Measurements from ENCODE around the gene ERMP1. TPM values are rescaled to one million over a fixed set of nuclear protein-coding genes. Genes with fewer than 3 reads are reported as not detected.
A peak's percentile ranks its signal among the peaks of the same experiment; 100 is the strongest.
"Not testable (repeated sequence)": the region's sequence is repeated elsewhere in the genome, so short reads cannot be mapped to it uniquely, and the experiment has no call there.

The ERMP1 gene, protein sequence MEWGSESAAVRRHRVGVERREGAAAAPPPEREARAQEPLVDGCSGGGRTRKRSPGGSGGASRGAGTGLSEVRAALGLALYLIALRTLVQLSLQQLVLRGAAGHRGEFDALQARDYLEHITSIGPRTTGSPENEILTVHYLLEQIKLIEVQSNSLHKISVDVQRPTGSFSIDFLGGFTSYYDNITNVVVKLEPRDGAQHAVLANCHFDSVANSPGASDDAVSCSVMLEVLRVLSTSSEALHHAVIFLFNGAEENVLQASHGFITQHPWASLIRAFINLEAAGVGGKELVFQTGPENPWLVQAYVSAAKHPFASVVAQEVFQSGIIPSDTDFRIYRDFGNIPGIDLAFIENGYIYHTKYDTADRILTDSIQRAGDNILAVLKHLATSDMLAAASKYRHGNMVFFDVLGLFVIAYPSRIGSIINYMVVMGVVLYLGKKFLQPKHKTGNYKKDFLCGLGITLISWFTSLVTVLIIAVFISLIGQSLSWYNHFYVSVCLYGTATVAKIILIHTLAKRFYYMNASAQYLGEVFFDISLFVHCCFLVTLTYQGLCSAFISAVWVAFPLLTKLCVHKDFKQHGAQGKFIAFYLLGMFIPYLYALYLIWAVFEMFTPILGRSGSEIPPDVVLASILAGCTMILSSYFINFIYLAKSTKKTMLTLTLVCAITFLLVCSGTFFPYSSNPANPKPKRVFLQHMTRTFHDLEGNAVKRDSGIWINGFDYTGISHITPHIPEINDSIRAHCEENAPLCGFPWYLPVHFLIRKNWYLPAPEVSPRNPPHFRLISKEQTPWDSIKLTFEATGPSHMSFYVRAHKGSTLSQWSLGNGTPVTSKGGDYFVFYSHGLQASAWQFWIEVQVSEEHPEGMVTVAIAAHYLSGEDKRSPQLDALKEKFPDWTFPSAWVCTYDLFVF
- polyA plus RNA-seq (7.3 and 7.8 TPM in 2 replicates), polyA minus RNA-seq (17.8 and 21.6 TPM in 2 replicates)

DNA sequence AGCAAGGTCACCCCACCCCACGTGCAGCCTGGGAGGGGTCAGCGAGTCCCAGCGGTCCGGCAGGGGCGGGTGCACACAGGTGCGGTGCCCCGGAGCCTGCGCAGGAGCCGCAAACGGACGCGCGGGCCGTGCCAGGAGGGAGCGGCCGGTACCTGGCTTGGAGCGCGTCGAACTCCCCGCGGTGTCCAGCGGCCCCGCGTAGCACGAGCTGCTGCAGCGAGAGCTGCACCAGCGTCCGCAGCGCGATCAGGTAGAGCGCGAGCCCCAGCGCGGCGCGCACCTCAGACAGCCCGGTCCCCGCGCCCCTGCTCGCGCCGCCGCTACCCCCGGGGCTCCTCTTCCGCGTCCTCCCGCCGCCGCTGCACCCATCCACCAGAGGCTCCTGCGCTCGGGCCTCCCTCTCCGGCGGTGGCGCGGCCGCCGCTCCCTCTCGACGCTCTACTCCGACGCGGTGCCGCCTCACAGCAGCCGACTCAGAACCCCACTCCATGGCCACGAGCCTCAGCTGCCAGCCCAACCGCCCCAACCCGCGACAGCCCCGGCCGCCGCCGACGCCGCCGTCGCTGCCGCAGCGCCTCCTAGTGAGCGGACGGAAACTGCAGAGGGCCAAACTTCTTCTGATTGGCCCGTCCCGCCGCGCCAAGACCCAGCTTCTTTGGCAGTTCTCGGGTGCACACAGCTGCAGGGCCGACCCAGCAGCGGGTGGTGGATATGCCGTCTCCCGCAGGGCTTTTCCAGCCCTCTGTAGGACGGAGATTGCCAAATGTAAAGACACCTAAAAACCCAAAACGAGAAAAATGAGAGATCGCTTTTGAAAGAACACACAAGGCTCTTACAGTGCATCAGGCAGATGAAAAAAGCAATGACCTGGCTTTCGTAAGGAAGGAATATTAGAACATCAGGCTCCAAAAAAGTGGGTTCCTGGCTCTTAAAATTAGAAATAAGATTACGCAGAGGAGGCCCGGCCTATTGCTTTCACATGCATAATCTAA, at the start of gene ERMP1:
TSS of gene ERMP1 (minus strand) at position 580 of the 992 bp plus-strand sequence. CDS start at position 490, 90 bp downstream.
- peak within 1 kb of the TSS; percentile 23 for H3K27ac ChIP-seq (ENCODE audit: low read length)
- H2AFZ ChIP-seq (ENCODE audit: low read depth, low read length) = peak within 1 kb of the TSS; percentile 36
- no peaks in the 10 kb centered on the region for H3K79me2 ChIP-seq (replicated peaks; ENCODE audit: insufficient read depth, low read length)
- no peaks in the 10 kb centered on the region for H3K9me3 ChIP-seq (ENCODE audit: low read length)
- H3K4me2 ChIP-seq (ENCODE audit: low read length) = peak within 1 kb of the TSS; percentile 69
- H3K27me3 ChIP-seq (ENCODE audit: insufficient read depth, low read depth, low read length) = peaks cover 4% of the 10 kb centered on the region
- H3K36me3 ChIP-seq (ENCODE audit: insufficient read depth, low read length) = no peaks in the 10 kb centered on the region
- no peaks in the 10 kb centered on the region for H3K9me2 ChIP-seq (ENCODE audit: insufficient read depth, low read length)
- peak within 1 kb of the TSS; percentile 69 for H3K9ac ChIP-seq (ENCODE audit: low read length)
- no peaks in the 10 kb centered on the region for H4K20me1 ChIP-seq (ENCODE audit: insufficient read depth)
- H3F3A ChIP-seq (ENCODE audit: insufficient read depth, low read length, poor library complexity, severe bottlenecking) = no peaks in the 10 kb centered on the region
- TF ChIP-seq EP300 (conservative IDR thresholded peaks at IDR 0.05; ENCODE audit: poor library complexity, severe bottlenecking) (peak; percentile 42), TAF1 (IDR thresholded peaks at IDR 0.05; ENCODE audit: low read depth) (peak; percentile 70), MXI1 (conservative IDR thresholded peaks at IDR 0.05; ENCODE audit: poor library complexity, severe bottlenecking) (peak; percentile 82), RAD21 (conservative IDR thresholded peaks at IDR 0.05) (peak; percentile 60), SMC3 (conservative IDR thresholded peaks at IDR 0.05; ENCODE audit: poor library complexity) (peak; percentile 66), REST (IDR thresholded peaks at IDR 0.05; ENCODE audit: borderline replicate concordance) (peak; percentile 55), EZH2 (IDR thresholded peaks at IDR 0.05; ENCODE audit: borderline replicate concordance, insufficient read depth, low read length, poor library complexity, severe bottlenecking) (no peak), POLR2AphosphoS5 (IDR thresholded peaks at IDR 0.05) (peak; percentile 64)
- TF ChIP-seq, protein P1, sequence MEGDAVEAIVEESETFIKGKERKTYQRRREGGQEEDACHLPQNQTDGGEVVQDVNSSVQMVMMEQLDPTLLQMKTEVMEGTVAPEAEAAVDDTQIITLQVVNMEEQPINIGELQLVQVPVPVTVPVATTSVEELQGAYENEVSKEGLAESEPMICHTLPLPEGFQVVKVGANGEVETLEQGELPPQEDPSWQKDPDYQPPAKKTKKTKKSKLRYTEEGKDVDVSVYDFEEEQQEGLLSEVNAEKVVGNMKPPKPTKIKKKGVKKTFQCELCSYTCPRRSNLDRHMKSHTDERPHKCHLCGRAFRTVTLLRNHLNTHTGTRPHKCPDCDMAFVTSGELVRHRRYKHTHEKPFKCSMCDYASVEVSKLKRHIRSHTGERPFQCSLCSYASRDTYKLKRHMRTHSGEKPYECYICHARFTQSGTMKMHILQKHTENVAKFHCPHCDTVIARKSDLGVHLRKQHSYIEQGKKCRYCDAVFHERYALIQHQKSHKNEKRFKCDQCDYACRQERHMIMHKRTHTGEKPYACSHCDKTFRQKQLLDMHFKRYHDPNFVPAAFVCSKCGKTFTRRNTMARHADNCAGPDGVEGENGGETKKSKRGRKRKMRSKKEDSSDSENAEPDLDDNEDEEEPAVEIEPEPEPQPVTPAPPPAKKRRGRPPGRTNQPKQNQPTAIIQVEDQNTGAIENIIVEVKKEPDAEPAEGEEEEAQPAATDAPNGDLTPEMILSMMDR (IDR thresholded peaks at IDR 0.05; ENCODE audit: poor library complexity, severe bottlenecking) = peak; percentile 98
- peak within 1 kb of the TSS; percentile 96 for H3K4me3 ChIP-seq (ENCODE audit: low read length)

- H3K36me3 ChIP-seq (ENCODE audit: insufficient read depth, low read length); H3K27ac ChIP-seq (ENCODE audit: low read length); H2AFZ ChIP-seq (ENCODE audit: low read depth, low read length); H3K4me3 ChIP-seq (ENCODE audit: low read length); H3K27me3 ChIP-seq (ENCODE audit: insufficient read depth, low read depth, low read length); H3K9ac ChIP-seq (ENCODE audit: low read length); H3K9me2 ChIP-seq (ENCODE audit: insufficient read depth, low read length); H3K9me3 ChIP-seq (ENCODE audit: low read length); H3K79me2 ChIP-seq (replicated peaks; ENCODE audit: insufficient read depth, low read length); H4K20me1 ChIP-seq (ENCODE audit: insufficient read depth); H3K4me2 ChIP-seq (ENCODE audit: low read length); H3F3A ChIP-seq (ENCODE audit: insufficient read depth, low read length, poor library complexity, severe bottlenecking): not testable (repeated sequence)
Measured at GRCh38 chr9:5882244-5883012, 49.5 kb upstream of the ERMP1 start.
